Heart right ventricle (tissue), 16 donors: Measurements from ENCODE around the gene EHF. TPM values are rescaled to one million over a fixed set of nuclear protein-coding genes. Genes with fewer than 3 reads are reported as not detected.
A peak's percentile ranks its signal among the peaks of the same experiment; 100 is the strongest.

Experiments
- ATAC-seq, 8 donors: fragments of 200-7000 bp; cut with Tn5 transposase; one replicate each; pipeline ENCODE4 v1.9.1; 2020; ENCODE audit warnings: mild to moderate bottlenecking in 8 of 8, moderate library complexity in 8 of 8, moderate number of reproducible peaks in 1 of 8
- DNase-seq, 2 donors: peaks; one replicate each; pipeline ENCODE4 v3.0.0-alpha.2; 2020
- H3K27ac ChIP-seq, 10 donors: fragments of 200-600 bp; sonication (generic) in 2 of 10; one replicate each; pipeline versions ENCODE4 v1.5.0 to v1.8.0; 2020 to 2022; ENCODE audit warnings: mild to moderate bottlenecking in 3 of 10
- H3K27me3 ChIP-seq, 7 donors: fragments of 200-600 bp; one replicate each; pipeline ENCODE4 v1.8.0; 2021 to 2022; ENCODE audit warnings: mild to moderate bottlenecking in 2 of 7
- H3K36me3 ChIP-seq, 9 donors: fragments of 200-600 bp; sonication (generic) in 1 of 9; one replicate each; pipeline versions ENCODE4 v1.5.0 to v1.8.0; 2020 to 2022; ENCODE audit warnings: mild to moderate bottlenecking in 2 of 9
- H3K4me1 ChIP-seq, 9 donors: fragments of 200-600 bp; sonication (generic) in 1 of 9; one replicate each; pipeline versions ENCODE4 v1.5.0 to v1.8.0; 2020 to 2022; ENCODE audit warnings: mild to moderate bottlenecking in 4 of 9
- H3K4me3 ChIP-seq, 10 donors: fragments of 200-600 bp; sonication (generic) in 2 of 10; one replicate each; pipeline versions ENCODE4 v1.5.0 to v1.8.0; 2020 to 2022; ENCODE audit warnings: mild to moderate bottlenecking in 7 of 10, moderate library complexity in 2 of 10
- H3K9me3 ChIP-seq, 11 donors: fragments of 200-600 bp in 10 of 11; sonication (generic) in 2 of 11; one replicate each; pipeline versions ENCODE4 v1.5.0 to v1.8.0; 2013 to 2022; ENCODE audit warnings: mild to moderate bottlenecking in 2 of 11, control low read depth in 1 of 11, moderate library complexity in 1 of 11
- CTCF ChIP-seq, 9 donors: fragments of 200-600 bp; sonication (generic) in 2 of 9; IDR thresholded peaks; one replicate each; pipeline versions ENCODE4 v1.5.0 to v1.8.0; 2021 to 2022; ENCODE audit warnings: antibody characterized with exemption in 9 of 9, mild to moderate bottlenecking in 5 of 9, moderate library complexity in 1 of 9
- WGBS, 2 donors: extraction: QIAGEN DNeasy Blood & Tissue Kit; methylation state at CpG; one replicate each; pipeline ENCODE4 v1.1.7; 2013; ENCODE audit warnings: inconsistent platforms in 1 of 2; 5-methylcytosine and 5-hydroxymethylcytosine counted together
- intact Hi-C, 10 donors: fragments of 100-400 bp; cut with DNase I; formaldehyde crosslinking; loops; one replicate each; pipeline versions ENCODE4 v1.11.1 to v1.14.2; 2022
- polyA plus RNA-seq, 2 donors: library from polyadenylated mRNA; stranded (reverse); fragments of 200-250 nt; gene quantifications; one replicate each; pipeline ENCODE4 v1.2.3, GENCODE V29; 2013
- total RNA-seq, 10 donors: library from RNA; stranded (reverse); fragmentation: NEBNext Ultra II Directional in 3 of 10; extraction: Animal tissue kit (Norgen Biotek cat#: 25700) in 3 of 10; gene quantifications; one replicate each; pipeline versions ENCODE4 v1.2.1 to v1.2.4, GENCODE V29; 2021 to 2023
- donor health status: Arrhythmogenic right ventricular cardiomyopathy.
- donor health status: ischemic (EF 13 %, LVEDD 7.1; RV severe dilation, severe dysfunction).
- donor health status: healthy with polysubstance abuse.
- donor health status: DM: no; HTN: yes; CAD: no.
- donor health status: DM: no; HTN: no; CAD: no.
- donor health status: ischemic (EF 25% LVEDD 6.9; RV normal size, moderate dysfunction).
- donor health status: ischemic (EF 25% LVEDD 5.7; RV mildly dilated, moderate dysfunction).
- donor health status: healthy.
- donor health status: DM: yes; HTN: yes; CAD: no.
- donor health status: Ischemic cardiomyopathy.
- donor health status: ischemic (EF 35%, LVEDD 5.7; RV mildly dilated, moderate dysfunction).
- donor health status: nonischemic (EF 11% LVEDD 7.7; RV severe dilation, severe dysfunction).
- donor health status: DM: yes; HTN: yes; CAD: no.
- donor health status: PGD.
- donor health status: ischemic (EF 29% LVEDD 5.4; RV normal size, mild dysfunction).
- donor health status: nonischemic (EF 23%, LVEDD 6.1; RV moderate dilation, normal function).

EHF gene
- total and polyA plus RNA-seq, 12 donors, result 0.09 to 3.2 (median 0.81) TPM; not detected in 1

- no peak for ATAC-seq
- no peak for DNase-seq
- H3K9me3 ChIP-seq, result no peaks in the 10 kb centered on the region
- H3K27ac ChIP-seq, result peak overlapping the region in 3 of 10 donors; percentile 15 to 44 (median 36)
- H3K36me3 ChIP-seq, result no peaks in the 10 kb centered on the region
- peaks cover 0 to 44% (median 25%) of the 10 kb centered on the region in 9 donors for H3K4me1 ChIP-seq
- no peaks in the 10 kb centered on the region for H3K27me3 ChIP-seq
- intact Hi-C loops, result no loop called here
- no peak overlapping the region for H3K4me3 ChIP-seq
- WGBS, 2 donors, result 58 to 85% methylated on average over 1 of the region's 1 CpG
- no peak for TF ChIP-seq CTCF (IDR thresholded peaks at IDR 0.05)
These were observed 4.8 kb upstream of the EHF start for GRCh38 chr11:34616086-34616485.

GRCh38 chr11:34616830-34617504, 3.9 kb upstream of the EHF start:
- Histone ChIP-seq H3K9me3 (no peaks in the 10 kb centered on the region), H3K27me3 (no peaks in the 10 kb centered on the region), H3K4me3 (no peak overlapping the region), H3K4me1 (peaks cover 0 to 44% (median 26%) of the 10 kb centered on the region in 9 donors), H3K36me3 (no peaks in the 10 kb centered on the region), H3K27ac (peak overlapping the region in 6 of 10 donors; percentile 9 to 55 (median 38))
- intact Hi-C loops, result no loop called here
- WGBS, 2 donors, result 25 to 33% methylated on average over 7 of the region's 7 CpGs
- peak; percentile 38 to 54 for DNase-seq
- no peak for TF ChIP-seq CTCF (IDR thresholded peaks at IDR 0.05)
- ATAC-seq, result peak in 7 of 8 donors; percentile 66 to 92 (median 86)

GRCh38 chr11:34618406-34618805, 2.5 kb upstream of the EHF start:
- H3K4me1 ChIP-seq, result peaks cover 0 to 38% (median 24%) of the 10 kb centered on the region in 9 donors
- no peaks in the 10 kb centered on the region for H3K36me3 ChIP-seq
- intact Hi-C loops, result no loop called here
- H3K27ac ChIP-seq, result no peak overlapping the region
- H3K27me3 ChIP-seq, result no peaks in the 10 kb centered on the region
- ATAC-seq, result no peak
- 92% methylated on average over 2 of the region's 2 CpGs for WGBS, 2 donors
- no peaks in the 10 kb centered on the region for H3K9me3 ChIP-seq
- DNase-seq, result no peak
- no peak for TF ChIP-seq CTCF (IDR thresholded peaks at IDR 0.05)
- H3K4me3 ChIP-seq, result no peak overlapping the region

- Histone ChIP-seq H3K36me3 (no peaks in the 10 kb centered on the region), H3K27ac (no peak overlapping the region), H3K27me3 (no peaks in the 10 kb centered on the region), H3K9me3 (no peaks in the 10 kb centered on the region), H3K4me1 (peaks cover 0 to 31% (median 17%) of the 10 kb centered on the region in 9 donors), H3K4me3 (no peak overlapping the region)
- no peak for ATAC-seq
- WGBS, 2 donors, result 74 to 78% methylated on average over 2 of the region's 2 CpGs
- intact Hi-C loops, result no loop called here
- DNase-seq, result no peak
- no peak for TF ChIP-seq CTCF (IDR thresholded peaks at IDR 0.05)
These were observed 1.8 kb upstream of the EHF start for GRCh38 chr11:34619062-34619516.
